ENCODE results near the gene AK4.

- no peak for TF ChIP-seq POLR2A (IDR thresholded peaks at IDR 0.05)
- TF ChIP-seq, protein P1, sequence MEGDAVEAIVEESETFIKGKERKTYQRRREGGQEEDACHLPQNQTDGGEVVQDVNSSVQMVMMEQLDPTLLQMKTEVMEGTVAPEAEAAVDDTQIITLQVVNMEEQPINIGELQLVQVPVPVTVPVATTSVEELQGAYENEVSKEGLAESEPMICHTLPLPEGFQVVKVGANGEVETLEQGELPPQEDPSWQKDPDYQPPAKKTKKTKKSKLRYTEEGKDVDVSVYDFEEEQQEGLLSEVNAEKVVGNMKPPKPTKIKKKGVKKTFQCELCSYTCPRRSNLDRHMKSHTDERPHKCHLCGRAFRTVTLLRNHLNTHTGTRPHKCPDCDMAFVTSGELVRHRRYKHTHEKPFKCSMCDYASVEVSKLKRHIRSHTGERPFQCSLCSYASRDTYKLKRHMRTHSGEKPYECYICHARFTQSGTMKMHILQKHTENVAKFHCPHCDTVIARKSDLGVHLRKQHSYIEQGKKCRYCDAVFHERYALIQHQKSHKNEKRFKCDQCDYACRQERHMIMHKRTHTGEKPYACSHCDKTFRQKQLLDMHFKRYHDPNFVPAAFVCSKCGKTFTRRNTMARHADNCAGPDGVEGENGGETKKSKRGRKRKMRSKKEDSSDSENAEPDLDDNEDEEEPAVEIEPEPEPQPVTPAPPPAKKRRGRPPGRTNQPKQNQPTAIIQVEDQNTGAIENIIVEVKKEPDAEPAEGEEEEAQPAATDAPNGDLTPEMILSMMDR (IDR thresholded peaks at IDR 0.05 in 4 of 5, conservative IDR thresholded peaks at IDR 0.05 in 1 of 5), result no peak
Measured at GRCh38 chr1:65146908-65147423, 1.0 kb upstream of the AK4 start.
